SK-N-SH (cell line): ENCODE data around the gene PITHD1. TPM values are rescaled to one million over a fixed set of nuclear protein-coding genes. Genes with fewer than 3 reads are reported as not detected.
A peak's percentile ranks its signal among the peaks of the same experiment; 100 is the strongest.

Experiments used
- CTCF ChIA-PET: fragments of 300-600, 350-600 bp; formaldehyde crosslinking; extraction: SDS; loops from one replicate; lab custom pipeline; 2021; lab: Yijun Ruan, JAX
- POLR2A ChIA-PET: fragments of 350-600 bp; sonication (Branson Sonifier 250); formaldehyde crosslinking; extraction: SDS; loops from one replicate; lab custom pipeline; 2020; ENCODE audit warnings: antibody characterized with exemption, inconsistent platforms; lab: Yijun Ruan, JAX
- DNase-seq: peaks from one replicate; pipeline ENCODE4 v3.0.0; 2012
- H2AFZ ChIP-seq: fragments of 200-600 bp; sonication (generic); 2 replicates; pipeline ENCODE4 v1.8.1; 2016; ENCODE audit warnings: antibody characterized with exemption, mild to moderate bottlenecking, low read depth
- H3F3A ChIP-seq: fragments of 200-600 bp; sonication (generic); replicated peaks from 2 replicates; pipeline ENCODE3; 2016; ENCODE audit warnings: antibody characterized with exemption, mild to moderate bottlenecking; ENCODE audit not compliant: insufficient read depth
- H3K27ac ChIP-seq, 2 experiments: fragments of 200-500 bp in 1 of 2; fragments of 200-600 bp in 1 of 2; sonication (Bioruptor generic) in 1 of 2; sonication (generic), shearing (Covaris generic) in 1 of 2; 2 replicates each; pipeline versions ENCODE4 v1.5.1 to v1.6.1; 2014 to 2016; ENCODE audit warnings: low read depth in 2 of 2, inconsistent platforms in 1 of 2, low read length in 1 of 2, mild to moderate bottlenecking in 1 of 2, mixed read lengths in 1 of 2
- H3K27me3 ChIP-seq: fragments of 200-600 bp; sonication (generic), shearing (Covaris generic); 2 replicates; pipeline ENCODE4 v1.6.1; 2016; ENCODE audit warnings: mixed run types; ENCODE audit not compliant: insufficient read depth
- H3K36me3 ChIP-seq, 2 experiments: fragments of 200-500 bp in 1 of 2; fragments of 200-600 bp in 1 of 2; sonication (Bioruptor generic) in 1 of 2; sonication (generic) in 1 of 2; replicated peaks in 1 of 2; 2 replicates each; pipeline versions ENCODE3 to v1.5.1; 2014 to 2016; ENCODE audit warnings: low read length in 1 of 2, mild to moderate bottlenecking in 1 of 2; ENCODE audit not compliant: insufficient read depth in 2 of 2, control insufficient read depth in 1 of 2
- H3K4me1 ChIP-seq, 2 experiments: fragments of 200-500 bp in 1 of 2; fragments of 200-600 bp in 1 of 2; sonication (Bioruptor generic) in 1 of 2; sonication (generic), shearing (Covaris generic) in 1 of 2; 2 replicates each; pipeline versions ENCODE4 v1.5.1 to v1.6.1; 2014 to 2016; ENCODE audit warnings: low read depth in 1 of 2, low read length in 1 of 2, mixed run types in 1 of 2; ENCODE audit not compliant: insufficient read depth in 2 of 2, control insufficient read depth in 1 of 2
- H3K4me2 ChIP-seq: fragments of 200-600 bp; sonication (generic), shearing (Covaris generic); 2 replicates; pipeline ENCODE4 v1.6.1; 2017; ENCODE audit warnings: mixed run types
- H3K4me3 ChIP-seq, 2 experiments: fragments of 200-500 bp in 1 of 2; fragments of 200-600 bp in 1 of 2; sonication (Bioruptor generic) in 1 of 2; sonication (generic), shearing (Covaris generic) in 1 of 2; 2 replicates each; pipeline versions ENCODE4 v1.5.1 to v1.8.1; 2014 to 2016; ENCODE audit warnings: low read depth in 2 of 2, inconsistent platforms in 1 of 2, low read length in 1 of 2, mild to moderate bottlenecking in 1 of 2, mixed read lengths in 1 of 2, moderate library complexity in 1 of 2
- H3K79me2 ChIP-seq: fragments of 200-600 bp; sonication (generic); 2 replicates; pipeline ENCODE4 v1.8.1; 2017; ENCODE audit warnings: mild to moderate bottlenecking; ENCODE audit not compliant: insufficient read depth
- H3K9ac ChIP-seq: fragments of 200-600 bp; sonication (generic); 2 replicates; pipeline ENCODE4 v1.6.1; 2017; ENCODE audit warnings: mixed run types
- H3K9me2 ChIP-seq: fragments of 200-600 bp; sonication (generic); 2 replicates; pipeline ENCODE4 v1.6.1; 2017; ENCODE audit warnings: mixed run types
- H3K9me3 ChIP-seq: fragments of 200-600 bp; sonication (generic); 2 replicates; pipeline ENCODE4 v1.6.1; 2017; ENCODE audit warnings: mixed run types, mild to moderate bottlenecking, moderate library complexity
- H4K20me1 ChIP-seq: fragments of 200-600 bp; sonication (generic); 2 replicates; pipeline ENCODE4 v1.6.1; 2017; ENCODE audit warnings: mild to moderate bottlenecking, mixed run types; ENCODE audit not compliant: insufficient read depth
- EP300 ChIP-seq, 2 experiments: IDR thresholded peaks; 2 replicates each; pipeline versions ENCODE4 v1.4.0 to v1.6.1; 2012; ENCODE audit warnings: borderline replicate concordance in 1 of 2, low read depth in 1 of 2, low read length in 1 of 2
- EZH2phosphoT487 ChIP-seq: fragments of 200-600 bp; sonication (generic); IDR thresholded peaks from 2 replicates; pipeline ENCODE4 v1.6.1; 2017; ENCODE audit warnings: low read depth, mixed run types, mild to moderate bottlenecking, antibody characterized with exemption, moderate library complexity, borderline replicate concordance
- FOXM1 ChIP-seq: IDR thresholded peaks from 2 replicates; pipeline ENCODE4 v1.4.0; 2012; ENCODE audit warnings: low read depth, mild to moderate bottlenecking
- NRF1 ChIP-seq: IDR thresholded peaks from 2 replicates; pipeline ENCODE4 v1.6.1; 2012; ENCODE audit warnings: low read depth, mild to moderate bottlenecking, low read length
- POLR2AphosphoS5 ChIP-seq: IDR thresholded peaks from 2 replicates; pipeline ENCODE4 v1.6.1; 2012; ENCODE audit warnings: low read depth, low read length
- SMC3 ChIP-seq: IDR thresholded peaks from 2 replicates; pipeline ENCODE4 v1.6.1; 2012; ENCODE audit warnings: low read depth, low read length, improper control_type of control experiment
- TAF1 ChIP-seq: IDR thresholded peaks from 2 replicates; pipeline ENCODE4 v1.6.1; 2012; ENCODE audit warnings: low read depth, mild to moderate bottlenecking, low read length, moderate library complexity, borderline replicate concordance
- TCF12 ChIP-seq: IDR thresholded peaks from 2 replicates; pipeline ENCODE4 v1.4.0; 2012
- YY1 ChIP-seq: IDR thresholded peaks from 2 replicates; pipeline ENCODE4 v1.4.0; 2012; ENCODE audit warnings: low read depth, mild to moderate bottlenecking
- WGBS: methylation state at CpG from one replicate; pipeline ENCODE4 v1.1.6; 2017; ENCODE audit warnings: low lambda C conversion rate; 5-methylcytosine and 5-hydroxymethylcytosine counted together
- polyA plus RNA-seq, 3 experiments: library from polyadenylated mRNA; depleted of rRNA; stranded (reverse); fragments of >200 nt; gene quantifications; 2 replicates each; pipeline ENCODE4 v1.2.3, GENCODE V29; 2012
- TF ChIP-seq, protein P1 (sequence below): IDR thresholded peaks from 2 replicates; pipeline ENCODE4 v1.4.0; 2012; ENCODE audit warnings: low read depth, borderline replicate concordance
- TF ChIP-seq, protein P2 (sequence below): IDR thresholded peaks from 2 replicates; pipeline ENCODE4 v1.4.0; 2012; ENCODE audit warnings: low read depth
- TF ChIP-seq, protein P3 (sequence below): IDR thresholded peaks from 2 replicates; pipeline ENCODE4 v1.6.1; 2012; ENCODE audit warnings: mild to moderate bottlenecking, low read depth, low read length, moderate library complexity
- TF ChIP-seq, protein P4 (sequence below): IDR thresholded peaks from 2 replicates; pipeline ENCODE4; 2012

The PITHD1 gene
- polyA plus RNA-seq, 1 of the 3 experiments (the other 2 are of a cell fraction), result 36.3 TPM

DNA sequence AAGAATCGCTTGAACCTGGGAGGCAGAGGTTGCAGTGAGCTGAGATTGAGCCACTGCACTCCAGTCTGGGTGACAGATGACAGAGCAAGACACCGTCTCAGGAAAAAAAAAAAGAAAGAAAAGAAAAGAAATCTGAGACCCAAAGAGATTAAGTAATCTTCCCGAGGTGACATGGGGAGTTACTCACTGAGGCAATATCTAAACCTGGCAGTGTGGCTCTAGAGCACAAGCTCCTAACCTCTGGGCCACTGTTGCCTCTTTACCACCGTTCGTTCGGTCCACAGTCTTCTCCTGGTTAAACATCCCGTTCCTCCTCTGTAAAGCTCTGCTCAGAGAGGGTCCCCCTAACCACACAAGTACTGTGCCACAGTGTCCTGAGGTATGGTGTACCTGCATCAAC lies 45.5 kb downstream of the PITHD1 start:
- TF ChIP-seq, protein P1, sequence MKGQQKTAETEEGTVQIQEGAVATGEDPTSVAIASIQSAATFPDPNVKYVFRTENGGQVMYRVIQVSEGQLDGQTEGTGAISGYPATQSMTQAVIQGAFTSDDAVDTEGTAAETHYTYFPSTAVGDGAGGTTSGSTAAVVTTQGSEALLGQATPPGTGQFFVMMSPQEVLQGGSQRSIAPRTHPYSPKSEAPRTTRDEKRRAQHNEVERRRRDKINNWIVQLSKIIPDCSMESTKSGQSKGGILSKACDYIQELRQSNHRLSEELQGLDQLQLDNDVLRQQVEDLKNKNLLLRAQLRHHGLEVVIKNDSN, result no peak
- TF ChIP-seq EP300 (IDR thresholded peaks at IDR 0.05; ENCODE audit: borderline replicate concordance in 1 of 2, low read depth in 1 of 2, low read length in 1 of 2), result no peak
- TF ChIP-seq, protein P2, sequence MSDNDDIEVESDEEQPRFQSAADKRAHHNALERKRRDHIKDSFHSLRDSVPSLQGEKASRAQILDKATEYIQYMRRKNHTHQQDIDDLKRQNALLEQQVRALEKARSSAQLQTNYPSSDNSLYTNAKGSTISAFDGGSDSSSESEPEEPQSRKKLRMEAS, result no peak
- no peak for TF ChIP-seq EZH2phosphoT487
- TF ChIP-seq FOXM1, result no peak
- TF ChIP-seq YY1, result no peak
- TF ChIP-seq TAF1, result no peak
- TF ChIP-seq SMC3, result no peak
- TF ChIP-seq POLR2AphosphoS5, result no peak
- TF ChIP-seq, protein P3, sequence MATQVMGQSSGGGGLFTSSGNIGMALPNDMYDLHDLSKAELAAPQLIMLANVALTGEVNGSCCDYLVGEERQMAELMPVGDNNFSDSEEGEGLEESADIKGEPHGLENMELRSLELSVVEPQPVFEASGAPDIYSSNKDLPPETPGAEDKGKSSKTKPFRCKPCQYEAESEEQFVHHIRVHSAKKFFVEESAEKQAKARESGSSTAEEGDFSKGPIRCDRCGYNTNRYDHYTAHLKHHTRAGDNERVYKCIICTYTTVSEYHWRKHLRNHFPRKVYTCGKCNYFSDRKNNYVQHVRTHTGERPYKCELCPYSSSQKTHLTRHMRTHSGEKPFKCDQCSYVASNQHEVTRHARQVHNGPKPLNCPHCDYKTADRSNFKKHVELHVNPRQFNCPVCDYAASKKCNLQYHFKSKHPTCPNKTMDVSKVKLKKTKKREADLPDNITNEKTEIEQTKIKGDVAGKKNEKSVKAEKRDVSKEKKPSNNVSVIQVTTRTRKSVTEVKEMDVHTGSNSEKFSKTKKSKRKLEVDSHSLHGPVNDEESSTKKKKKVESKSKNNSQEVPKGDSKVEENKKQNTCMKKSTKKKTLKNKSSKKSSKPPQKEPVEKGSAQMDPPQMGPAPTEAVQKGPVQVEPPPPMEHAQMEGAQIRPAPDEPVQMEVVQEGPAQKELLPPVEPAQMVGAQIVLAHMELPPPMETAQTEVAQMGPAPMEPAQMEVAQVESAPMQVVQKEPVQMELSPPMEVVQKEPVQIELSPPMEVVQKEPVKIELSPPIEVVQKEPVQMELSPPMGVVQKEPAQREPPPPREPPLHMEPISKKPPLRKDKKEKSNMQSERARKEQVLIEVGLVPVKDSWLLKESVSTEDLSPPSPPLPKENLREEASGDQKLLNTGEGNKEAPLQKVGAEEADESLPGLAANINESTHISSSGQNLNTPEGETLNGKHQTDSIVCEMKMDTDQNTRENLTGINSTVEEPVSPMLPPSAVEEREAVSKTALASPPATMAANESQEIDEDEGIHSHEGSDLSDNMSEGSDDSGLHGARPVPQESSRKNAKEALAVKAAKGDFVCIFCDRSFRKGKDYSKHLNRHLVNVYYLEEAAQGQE, result no peak
- no peak for TF ChIP-seq TCF12
- TF ChIP-seq NRF1, result no peak
- TF ChIP-seq, protein P4, sequence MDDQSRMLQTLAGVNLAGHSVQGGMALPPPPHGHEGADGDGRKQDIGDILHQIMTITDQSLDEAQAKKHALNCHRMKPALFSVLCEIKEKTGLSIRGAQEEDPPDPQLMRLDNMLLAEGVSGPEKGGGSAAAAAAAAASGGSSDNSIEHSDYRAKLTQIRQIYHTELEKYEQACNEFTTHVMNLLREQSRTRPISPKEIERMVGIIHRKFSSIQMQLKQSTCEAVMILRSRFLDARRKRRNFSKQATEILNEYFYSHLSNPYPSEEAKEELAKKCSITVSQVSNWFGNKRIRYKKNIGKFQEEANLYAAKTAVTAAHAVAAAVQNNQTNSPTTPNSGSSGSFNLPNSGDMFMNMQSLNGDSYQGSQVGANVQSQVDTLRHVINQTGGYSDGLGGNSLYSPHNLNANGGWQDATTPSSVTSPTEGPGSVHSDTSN, result no peak
- peaks cover 17% of the 10 kb centered on the region; the same call in 1 of the 2 replicates for H3K79me2 ChIP-seq
- H4K20me1 ChIP-seq, result no peaks in the 10 kb centered on the region
- H3K9me3 ChIP-seq, result no peaks in the 10 kb centered on the region
- no peaks in the 10 kb centered on the region for H3K9me2 ChIP-seq
- POLR2A ChIA-PET, result no interaction called here
- H3K4me2 ChIP-seq, result peak overlapping the region; percentile 90
- CTCF ChIA-PET, result interaction anchor here (1.0 to 3.1 kb wide), 4 partner anchors 10 to 204 kb away, joined by 3 to 27 read pairs (median 6); partner anchors contain the start of gene FUCA1
- H3K27ac ChIP-seq, result no peak overlapping the region
- H2AFZ ChIP-seq, result no peak overlapping the region
- H3F3A ChIP-seq, result no peaks in the 10 kb centered on the region
- DNase-seq, result no peak
- peak overlapping the region in 1 of 2 experiments; percentile 95; a peak in 1 of 4 replicates for H3K4me3 ChIP-seq
- H3K27me3 ChIP-seq, result no peaks in the 10 kb centered on the region
- peaks cover 0 to 8% of the 10 kb centered on the region in 2 experiments for H3K36me3 ChIP-seq
- no peak overlapping the region for H3K9ac ChIP-seq
- WGBS, result 92% methylated on average over 7 of the region's 7 CpGs
- peaks cover 2 to 8% of the 10 kb centered on the region in 2 experiments; a peak in 2 of 4 replicates for H3K4me1 ChIP-seq
